Measurements from ENCODE around the gene LMNB1.

The LMNB1 gene

GRCh38 chr5:126855266-126855665, 78.3 kb downstream of the LMNB1 start:
- no peak for DNase-seq (ENCODE audit: low read depth)

DNA sequence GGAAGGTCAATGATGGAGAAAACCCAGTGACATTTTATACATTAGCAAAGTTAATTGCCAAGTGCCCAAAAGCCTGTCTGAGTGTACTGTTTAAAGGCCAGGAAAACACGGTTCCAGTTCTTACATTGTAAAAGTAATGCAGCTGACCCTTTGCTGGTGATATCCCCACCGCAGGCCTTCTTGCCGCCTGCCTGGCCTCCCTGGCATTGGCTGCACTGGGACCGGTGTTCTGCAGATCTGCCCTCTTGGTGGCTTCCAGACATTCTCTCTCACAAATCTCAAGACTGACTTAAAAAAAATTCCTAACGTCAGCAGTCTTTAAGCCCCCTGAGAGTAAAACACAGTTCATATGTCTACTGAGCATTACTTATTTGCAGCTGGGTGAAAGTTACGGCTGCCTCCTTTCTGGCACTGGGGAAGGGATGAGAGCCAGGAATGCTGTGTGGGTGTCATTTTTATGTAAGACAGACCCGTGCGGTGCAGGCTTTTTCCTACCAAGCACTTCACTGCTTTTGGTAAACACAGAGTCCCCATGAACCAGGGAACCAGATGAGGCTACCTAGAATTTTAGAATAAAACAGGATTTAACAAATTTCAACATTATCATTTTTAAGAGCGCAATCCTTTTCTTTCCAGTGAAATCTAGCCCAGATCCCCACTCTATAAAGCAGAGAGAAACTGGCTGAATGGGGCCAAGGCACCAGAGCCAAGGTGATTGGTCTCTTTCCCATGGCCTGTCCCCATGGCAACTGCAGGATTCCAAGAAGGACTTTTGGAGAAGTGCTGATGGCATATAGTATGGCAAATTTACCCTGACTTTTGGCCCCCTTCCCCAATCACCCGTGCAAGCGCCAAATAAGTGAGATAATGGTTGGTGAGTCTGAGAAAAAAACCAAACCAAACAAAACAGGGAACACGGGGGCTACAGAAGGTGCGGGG, 80.8 kb downstream of the LMNB1 start:
- no peak for DNase-seq (ENCODE audit: low read depth)

GRCh38 chr5:126858441-126858840, 81.5 kb downstream of the LMNB1 start:
- DNase-seq (ENCODE audit: low read depth) = no peak

DNA sequence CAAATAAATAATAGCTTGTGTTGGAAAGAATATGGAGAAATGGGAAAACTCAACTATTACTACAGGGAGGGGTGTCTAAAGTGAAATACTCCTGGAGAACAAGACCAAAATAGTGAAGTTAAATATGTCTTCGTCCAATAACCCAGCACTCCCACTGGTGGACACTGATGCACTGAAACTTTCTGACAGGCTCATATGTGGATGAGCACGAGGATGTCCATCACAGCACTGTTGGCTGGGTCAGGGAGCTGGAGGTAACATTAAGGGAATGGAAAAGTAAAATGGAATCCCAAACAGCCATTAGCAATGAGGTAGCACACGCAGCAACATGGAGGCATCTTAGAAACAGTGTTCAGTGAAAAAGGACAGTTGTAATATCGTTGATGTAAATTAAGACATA, 86.5 kb downstream of the LMNB1 start:
- no peak for DNase-seq (ENCODE audit: low read depth)

GRCh38 chr5:126864042-126864688, 87.2 kb downstream of the LMNB1 start:
- DNase-seq (ENCODE audit: low read depth) = no peak

- DNase-seq (ENCODE audit: low read depth) = no peak
These were observed 88.4 kb downstream of the LMNB1 start for GRCh38 chr5:126865299-126865698.

DNA sequence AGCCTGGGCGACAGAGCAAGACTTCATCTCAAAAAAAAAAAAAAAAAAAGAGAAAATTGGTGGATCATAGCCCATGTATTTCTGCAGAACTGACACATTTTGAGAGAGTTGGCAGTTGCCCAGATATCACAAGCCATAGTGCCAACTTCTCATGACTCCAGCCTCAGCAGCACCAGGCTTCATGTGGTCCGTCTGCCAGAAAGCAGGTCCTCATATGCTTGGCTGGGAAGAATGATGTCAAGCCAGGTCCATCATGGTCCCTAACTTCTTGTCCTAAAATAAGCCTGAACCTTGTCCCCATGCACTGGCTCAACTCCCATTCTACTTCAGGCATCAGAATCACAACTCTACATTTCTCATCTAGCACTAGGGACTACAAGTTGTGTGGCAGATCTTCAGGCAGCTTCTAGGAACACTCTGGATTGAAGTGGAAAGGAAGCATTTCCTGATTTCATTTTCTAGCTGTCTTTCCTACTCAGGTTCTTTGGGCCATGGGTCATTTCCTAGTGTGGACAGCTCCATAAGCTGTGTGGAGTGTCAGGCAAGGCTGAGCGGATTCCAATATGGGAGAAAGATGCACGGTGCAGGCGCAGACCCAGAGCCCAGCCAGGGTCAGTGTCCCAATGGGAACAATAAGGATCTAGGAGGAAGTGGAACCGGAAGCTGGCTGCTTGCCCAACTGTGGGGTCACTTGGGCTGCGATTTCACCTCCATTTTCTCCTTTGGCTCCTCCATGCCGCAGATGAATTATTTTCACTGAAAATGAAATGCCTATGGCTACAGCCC, 90.1 kb downstream of the LMNB1 start:
- no peak for DNase-seq (ENCODE audit: low read depth)

- DNase-seq (ENCODE audit: low read depth) = no peak
These were observed 91.5 kb downstream of the LMNB1 start for GRCh38 chr5:126868338-126869004.

DNA sequence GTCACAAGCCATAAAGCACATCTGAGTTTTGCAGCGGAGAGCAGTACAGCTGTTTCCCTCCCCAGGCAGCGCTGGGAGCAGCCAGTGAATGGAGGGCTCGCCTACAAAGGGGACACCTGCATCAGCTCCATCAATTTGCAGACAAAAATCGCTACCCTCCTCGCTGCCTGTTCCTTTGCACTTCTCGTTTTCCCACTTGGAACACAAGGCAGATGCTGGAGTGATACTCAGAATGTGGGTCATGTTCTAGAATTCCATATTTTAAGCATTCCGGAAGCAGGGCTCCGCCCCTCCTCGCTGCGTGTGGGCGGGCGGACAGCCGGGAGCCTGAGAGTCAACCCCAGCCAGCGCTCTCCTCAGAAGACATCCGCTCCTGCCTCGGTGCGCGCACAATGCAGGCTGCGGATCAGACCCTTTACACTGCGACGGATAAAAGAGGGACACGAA, 92.1 kb downstream of the LMNB1 start:
- no peak for DNase-seq (ENCODE audit: low read depth)

DNA sequence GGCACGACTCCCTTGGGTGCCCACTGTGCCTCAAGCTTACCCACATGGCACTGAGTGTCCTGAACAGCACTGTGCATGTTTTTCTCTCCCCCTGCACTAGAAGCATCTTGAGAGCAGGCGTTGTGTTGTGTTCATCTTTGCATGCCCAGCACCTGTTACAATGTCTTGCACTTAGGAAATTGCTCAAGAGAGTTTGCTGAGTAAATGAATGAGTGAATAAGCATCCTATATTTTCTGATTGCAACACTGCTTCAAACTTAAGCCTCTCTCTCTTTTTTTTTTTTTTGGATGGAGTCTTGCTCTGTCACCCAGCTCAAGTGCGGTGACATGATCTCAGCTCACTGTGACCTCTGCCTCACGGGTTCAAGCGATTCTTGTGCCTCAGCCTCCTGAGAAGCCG, 94.5 kb downstream of the LMNB1 start:
- DNase-seq (ENCODE audit: low read depth) = no peak

GRCh38 chr5:126872561-126873354, 95.8 kb downstream of the LMNB1 start:
- DNase-seq (ENCODE audit: low read depth) = no peak

DNA sequence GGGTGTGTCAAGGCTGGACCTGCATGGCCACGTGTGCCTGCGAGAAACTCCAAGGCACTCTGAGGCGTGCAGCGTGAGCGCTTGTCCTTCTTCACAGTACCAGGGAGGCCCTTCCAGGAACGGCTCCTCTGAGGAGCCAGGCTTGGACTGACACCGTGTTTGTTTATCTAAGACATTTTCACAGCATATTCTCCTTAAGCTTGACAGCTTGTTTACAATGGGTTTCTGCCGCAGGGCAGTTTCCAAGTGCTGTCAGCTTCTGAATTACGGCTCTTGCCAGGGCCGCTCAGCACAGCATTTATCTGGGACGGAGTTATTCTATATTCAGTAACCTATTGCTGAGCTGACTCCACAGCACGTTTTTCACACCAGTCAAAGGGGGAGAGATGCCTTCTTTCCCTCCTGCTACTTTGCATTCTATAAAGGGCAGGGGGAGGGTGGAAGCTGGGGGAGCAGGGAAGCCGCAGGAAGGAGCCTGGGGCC, 98.4 kb downstream of the LMNB1 start:
- DNase-seq (ENCODE audit: low read depth) = no peak

DNA sequence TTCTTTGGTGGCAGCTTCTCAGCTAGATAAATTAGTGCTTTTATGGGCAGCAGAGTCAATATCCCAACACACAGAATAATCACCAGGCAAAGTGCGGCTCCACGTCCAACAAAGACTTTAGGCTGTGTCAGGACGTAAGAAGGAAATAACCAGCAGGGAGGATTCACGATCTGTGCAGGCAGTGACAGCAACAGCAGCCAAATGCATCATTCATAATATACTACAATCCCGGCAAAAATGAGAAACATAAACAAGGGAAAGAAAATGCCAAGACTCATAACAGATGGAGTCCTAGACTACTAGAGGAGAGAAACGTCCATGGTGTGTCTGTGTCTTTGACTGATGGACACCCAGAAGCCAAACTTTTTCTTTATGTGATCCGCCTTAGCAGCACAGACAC, 100.7 kb downstream of the LMNB1 start:
- no peak for DNase-seq (ENCODE audit: low read depth)

DNA sequence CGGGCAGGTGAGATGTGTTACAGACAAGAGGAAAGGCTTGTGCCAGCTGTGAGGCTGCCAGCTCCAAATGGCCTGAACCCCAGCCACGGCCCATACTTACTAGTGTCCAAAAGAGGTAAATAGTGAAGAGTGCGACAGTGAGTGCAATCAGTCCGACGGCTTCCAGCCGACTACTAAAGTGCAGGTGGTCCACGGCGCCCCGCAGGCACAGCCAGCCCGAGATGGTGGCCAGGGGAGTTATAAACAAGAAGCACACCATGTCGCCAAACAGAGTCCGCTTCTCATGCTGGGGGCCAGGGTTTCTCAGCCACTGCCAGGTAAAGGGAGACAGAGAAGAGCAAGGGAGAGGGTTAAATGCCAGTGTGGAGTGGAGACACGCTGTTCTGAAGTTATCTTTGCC, 101.1 kb downstream of the LMNB1 start:
- DNase-seq (ENCODE audit: low read depth) = no peak

DNA sequence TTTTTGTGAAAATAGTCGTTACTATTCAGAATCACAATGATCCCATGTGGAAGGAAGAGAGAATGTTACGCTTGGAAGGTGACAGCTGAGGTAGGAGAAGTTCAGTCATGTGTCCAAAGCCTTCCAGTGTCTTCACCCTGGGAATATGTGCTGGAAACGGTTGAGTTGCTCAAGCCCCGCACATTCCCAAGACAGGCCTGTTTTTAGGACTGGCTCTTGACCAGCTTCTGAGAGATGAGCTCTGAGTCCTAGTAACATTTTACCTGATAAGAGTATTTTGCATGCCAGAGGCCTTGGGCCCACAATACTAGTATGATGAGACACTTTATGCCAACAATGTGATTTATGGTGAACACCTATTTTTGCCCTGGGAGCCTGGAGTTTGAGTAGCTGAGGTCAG, 101.7 kb downstream of the LMNB1 start:
- DNase-seq (ENCODE audit: low read depth) = no peak

DNA sequence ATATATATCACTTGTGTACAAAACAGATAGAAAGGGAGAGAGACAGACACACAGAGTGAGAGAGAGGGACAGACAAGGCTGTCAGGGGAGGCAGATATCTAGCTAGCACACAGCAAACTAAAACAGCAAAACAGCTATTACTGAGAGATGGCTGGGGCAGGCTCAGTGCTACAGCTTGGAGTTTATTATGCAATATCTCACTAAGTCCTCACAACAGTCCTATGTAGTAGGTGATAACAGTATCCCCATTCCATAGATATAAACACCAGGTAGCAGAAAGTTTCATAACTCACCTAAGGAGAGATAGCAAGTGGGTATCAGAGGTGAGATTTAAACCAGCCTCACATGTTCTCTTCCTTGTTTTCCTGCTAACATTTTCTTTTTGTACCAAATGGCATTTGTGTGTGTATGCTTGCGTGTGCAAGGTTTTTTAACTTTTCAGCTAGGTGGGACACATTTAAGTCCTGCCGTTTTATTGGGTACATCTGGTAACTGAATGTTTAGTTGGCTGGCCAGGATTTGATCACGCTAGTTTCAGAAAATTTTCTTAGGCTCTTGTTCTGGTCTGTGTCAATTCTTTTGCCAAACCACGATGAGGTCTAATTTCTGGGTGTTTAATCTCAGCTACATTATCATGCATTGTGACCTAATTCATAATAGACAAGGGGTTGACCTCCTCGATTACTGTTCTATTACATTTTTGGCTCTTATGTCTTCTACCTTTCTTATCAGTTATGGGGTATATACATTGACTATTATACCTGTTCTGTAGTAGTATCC, 105.1 kb downstream of the LMNB1 start:
- no peak for DNase-seq (ENCODE audit: low read depth)

- DNase-seq (ENCODE audit: low read depth) = no peak
These were observed 106.8 kb downstream of the LMNB1 start for GRCh38 chr5:126883564-126884245.

GRCh38 chr5:126884269-126884819, 107.4 kb downstream of the LMNB1 start:
- no peak for DNase-seq (ENCODE audit: low read depth)

Measured in activated T-helper 1 cell treated with Interleukin-2 at 50 U/mL for 16 hours (primary cell).